NCI-H345 treated with DMSO at 0.1 percent for 48 hours (cell line): ENCODE data around the gene PCDH12.
A peak's percentile ranks its signal among the peaks of the same experiment; 100 is the strongest.
"Not testable (repeated sequence)": the region's sequence is repeated elsewhere in the genome, so short reads cannot be mapped to it uniquely, and the experiment has no call there.

ENCODE experiments used
- DNase-seq: peaks from one replicate; lab custom pipeline; 2025; ENCODE audit not compliant: unreplicated experiment; lab: John Stamatoyannopoulos, UW

PCDH12 gene

DNA sequence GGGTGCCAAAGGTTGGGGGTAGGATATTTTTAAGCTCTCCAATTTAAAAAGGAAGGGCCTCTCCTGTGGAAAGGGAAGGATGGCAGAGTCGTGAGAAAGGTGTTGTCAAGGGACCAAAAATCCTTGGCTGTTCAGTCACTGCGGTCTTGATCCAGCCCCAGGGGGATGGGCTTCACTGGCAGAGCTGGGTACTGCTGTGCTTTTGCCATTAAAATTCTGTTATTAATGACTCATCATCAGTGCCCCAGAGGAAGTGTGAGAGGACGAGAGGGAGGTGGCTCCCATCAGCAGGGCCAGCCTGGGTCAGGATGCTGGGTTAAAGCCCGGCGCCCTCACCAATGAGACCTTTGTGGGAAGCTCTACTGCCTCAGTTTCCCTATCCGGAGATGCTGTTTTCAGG lies 16.7 kb downstream of the PCDH12 start:
- DNase-seq: no peak

GRCh38 chr5:141940695-141941271 lies 17.2 kb downstream of the PCDH12 start:
- DNase-seq: no peak

- DNase-seq: peak; percentile 55
Measured at GRCh38 chr5:141935538-141935937, 22.5 kb downstream of the PCDH12 start.

DNA sequence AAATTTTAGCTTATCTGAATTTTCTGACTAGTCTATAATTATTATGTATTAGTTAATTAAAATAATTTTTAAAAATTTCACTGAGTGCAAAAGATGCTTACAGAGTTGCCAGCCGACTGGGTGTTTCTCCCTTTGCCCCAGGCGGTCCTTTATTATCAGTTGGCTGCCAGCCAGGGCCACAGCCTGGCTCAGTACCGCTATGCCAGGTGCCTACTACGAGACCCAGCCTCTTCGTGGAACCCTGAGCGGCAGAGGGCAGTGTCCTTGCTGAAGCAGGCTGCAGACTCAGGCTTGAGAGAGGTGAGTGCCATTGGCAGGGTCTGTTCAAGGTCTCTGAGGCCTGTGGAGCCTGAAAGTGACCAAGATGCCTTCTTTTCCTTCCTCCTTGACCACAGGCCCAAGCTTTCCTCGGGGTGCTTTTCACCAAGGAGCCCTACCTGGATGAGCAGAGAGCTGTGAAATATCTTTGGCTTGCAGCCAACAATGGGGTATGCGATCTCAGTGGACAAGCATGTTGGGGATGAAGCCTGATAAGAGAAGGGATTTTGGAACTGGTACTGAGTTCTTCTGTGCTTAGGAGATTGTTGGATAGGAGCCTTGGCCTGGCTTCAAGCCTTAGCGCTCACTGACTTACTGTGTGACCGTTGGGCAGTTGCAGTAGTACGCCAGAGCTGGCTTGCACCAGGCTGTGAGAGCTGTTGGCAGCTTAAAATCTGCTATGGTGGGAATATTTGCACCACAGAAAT lies 23.7 kb downstream of the PCDH12 start:
- DNase-seq: peak; percentile 94

DNA sequence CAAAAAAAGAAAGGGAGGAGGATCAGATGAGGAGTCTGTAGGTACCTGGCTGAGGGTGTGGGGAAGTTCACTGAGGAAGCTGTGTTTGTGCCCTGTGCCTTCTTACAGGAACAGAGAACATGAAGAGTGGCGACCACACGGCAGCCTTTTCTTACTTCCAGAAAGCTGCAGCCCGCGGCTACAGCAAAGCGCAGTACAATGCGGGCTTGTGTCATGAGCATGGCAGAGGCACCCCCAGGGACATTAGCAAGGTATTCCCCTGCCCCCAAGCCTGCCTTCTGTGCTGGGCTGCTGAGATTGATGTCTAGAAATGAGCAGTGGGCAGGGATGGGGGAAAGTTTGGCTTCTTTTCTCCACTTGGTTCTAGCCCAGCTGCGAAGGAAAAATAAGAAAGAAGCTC lies 24.9 kb downstream of the PCDH12 start:
- no peak for DNase-seq

DNA sequence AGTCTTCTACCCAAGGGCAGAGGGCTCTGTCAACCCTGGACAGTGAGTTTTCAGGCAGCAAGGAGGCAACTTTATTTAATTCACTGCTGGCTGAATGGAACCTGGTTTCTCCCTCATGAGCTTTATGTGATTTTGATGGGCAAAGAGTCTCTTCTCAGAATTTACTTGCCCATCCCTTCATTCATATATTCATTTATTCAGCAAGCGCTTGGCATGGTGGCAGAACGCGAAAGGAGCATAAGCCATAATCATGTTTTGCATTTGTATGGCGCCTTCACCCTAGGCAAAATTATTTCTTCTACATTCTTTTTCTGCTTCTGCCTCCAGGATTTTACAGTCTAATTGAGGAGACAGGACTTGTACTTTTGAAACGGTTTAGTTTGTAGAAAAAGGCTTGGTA lies 26.3 kb downstream of the PCDH12 start:
- DNase-seq: no peak

DNA sequence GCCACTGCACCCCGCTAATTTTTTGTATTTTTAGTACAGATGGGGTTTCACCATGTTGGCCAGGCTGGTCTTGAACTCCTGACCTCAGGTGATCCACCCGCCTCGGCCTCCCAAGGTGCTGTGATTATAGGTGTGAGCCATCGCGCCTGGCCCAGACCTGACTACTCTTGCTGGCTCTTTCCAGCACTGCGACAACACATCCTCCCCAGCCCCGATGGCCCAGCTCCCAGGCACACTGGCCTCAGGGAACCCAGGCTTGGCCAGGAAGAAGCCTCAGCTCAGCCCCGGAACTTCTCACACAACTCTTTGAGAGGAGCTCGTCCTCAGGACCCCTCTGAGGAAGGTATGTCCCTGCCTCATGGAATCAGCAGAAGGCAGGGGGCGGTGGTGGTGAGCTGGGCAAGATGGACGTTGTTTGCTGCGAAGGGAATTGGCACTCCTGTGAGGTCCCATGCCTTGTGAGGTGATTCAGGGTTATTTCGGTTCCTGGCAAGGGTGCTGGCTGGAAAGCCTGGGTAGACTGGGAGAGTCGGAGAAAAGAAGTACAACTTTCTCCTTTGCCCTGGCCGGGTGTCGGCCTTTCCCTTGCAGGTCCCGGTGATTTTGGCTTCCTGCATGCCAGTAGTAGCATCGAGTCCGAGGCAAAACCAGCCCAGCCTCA lies 28.5 kb downstream of the PCDH12 start:
- no peak for DNase-seq

DNA sequence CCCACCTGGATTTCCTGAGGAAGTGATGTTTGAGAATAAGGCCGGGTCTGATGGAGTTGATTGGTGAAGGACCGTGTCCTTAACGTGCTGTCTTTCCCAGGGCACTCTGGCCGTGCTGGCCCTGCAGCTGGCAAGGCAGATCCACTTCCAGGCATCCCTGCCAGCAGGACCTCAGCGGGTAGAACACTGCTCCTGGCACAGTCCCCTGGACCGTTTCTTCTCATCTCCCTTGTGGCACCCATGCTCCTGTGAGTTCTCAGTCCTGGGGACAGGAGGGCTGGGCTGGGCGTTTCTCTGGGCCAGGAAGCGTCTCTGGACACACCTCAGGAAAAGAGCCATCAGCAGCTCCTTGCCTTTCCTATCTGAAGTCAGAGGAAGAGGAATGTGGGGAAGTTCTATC lies 30.0 kb downstream of the PCDH12 start:
- no peak for DNase-seq

GRCh38 chr5:141926434-141926833 lies 31.6 kb downstream of the PCDH12 start:
- no peak for DNase-seq

- peak; percentile 36 for DNase-seq
Measured at GRCh38 chr5:141923448-141924313, 34.3 kb downstream of the PCDH12 start, which contains the start of gene DELE1. Gene DELE1 (plus strand): TSS chr5:141923871. CDS start chr5:141923942, 71 bp downstream.

DNA sequence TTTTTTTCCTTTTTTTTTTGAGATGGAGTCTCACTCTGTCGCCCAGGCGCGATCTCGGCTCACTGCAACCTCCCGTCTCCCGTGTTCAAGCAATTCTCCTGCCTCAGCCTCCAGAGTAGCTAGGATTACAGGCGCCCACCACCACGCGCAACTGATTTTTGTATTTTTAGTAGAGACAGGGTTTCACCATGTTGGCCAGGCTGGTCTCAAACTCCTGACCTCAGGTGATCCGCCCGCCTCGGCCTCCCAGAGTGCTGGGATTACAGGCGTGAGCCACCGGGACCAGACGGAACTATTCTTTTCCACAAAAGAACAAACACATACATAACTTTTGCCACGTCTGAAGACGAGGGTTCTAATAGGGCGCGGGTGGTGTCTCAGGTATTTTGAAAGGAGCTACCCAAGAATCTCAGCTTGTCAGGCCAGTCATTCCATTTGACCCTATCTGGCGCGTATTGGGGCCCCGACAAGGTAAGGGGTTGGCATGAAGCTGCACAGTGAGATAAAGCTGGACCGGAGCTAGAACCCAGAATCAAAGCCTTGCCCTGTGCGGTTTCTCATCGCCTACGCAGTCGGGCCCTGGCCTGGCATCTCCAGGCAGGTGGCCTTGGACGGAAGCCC lies 35.1 kb downstream of the PCDH12 start:
- DNase-seq: not testable (repeated sequence)

- no peak for DNase-seq
Measured at GRCh38 chr5:141920771-141921170, 37.2 kb downstream of the PCDH12 start.

DNA sequence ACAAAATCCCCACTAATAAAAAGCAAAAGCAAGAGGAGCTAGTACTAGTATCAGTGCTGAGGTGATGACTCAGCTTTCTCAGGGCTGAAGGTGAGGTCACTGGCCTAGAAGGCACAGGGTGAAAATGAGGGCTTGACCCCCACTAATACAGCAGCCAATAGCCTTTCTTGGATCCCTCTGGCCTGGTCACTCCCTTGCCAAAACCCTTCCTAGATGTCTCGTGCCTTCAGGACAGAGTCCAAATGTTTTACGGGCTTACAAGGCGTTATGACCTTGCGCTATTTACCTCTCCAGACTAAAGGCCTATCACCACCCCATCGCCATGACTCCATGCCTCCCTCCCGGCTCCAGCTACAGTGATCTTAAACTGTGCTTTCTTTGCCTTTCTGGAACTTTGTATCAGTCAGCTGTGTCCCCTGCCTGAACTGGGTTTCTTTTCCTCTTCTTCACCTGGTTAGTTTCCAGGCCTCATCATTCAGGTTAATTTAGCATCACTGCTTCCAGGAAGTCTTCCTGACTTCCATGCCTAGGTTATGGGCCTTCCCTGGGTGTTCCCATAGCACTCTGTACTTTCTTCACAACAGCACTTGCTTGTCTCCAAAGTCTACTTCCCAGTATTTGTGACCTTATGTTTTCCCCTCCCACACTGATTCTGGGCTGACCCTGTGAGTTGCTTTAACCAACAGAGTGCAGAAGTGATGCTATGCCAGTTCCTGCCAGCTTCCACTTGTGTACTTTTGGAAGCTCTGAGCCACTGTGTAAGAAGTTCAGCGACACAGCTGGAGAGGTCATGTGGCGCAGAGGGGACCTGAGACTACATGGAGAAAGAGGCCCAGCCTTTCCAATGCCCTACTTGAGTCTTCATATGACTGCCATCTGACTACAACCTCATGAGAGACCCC lies 38.5 kb downstream of the PCDH12 start:
- DNase-seq: no peak

GRCh38 chr5:141917760-141918159 lies 40.2 kb downstream of the PCDH12 start:
- DNase-seq: no peak

GRCh38 chr5:141916522-141916921 lies 41.5 kb downstream of the PCDH12 start:
- no peak for DNase-seq

GRCh38 chr5:141915881-141916336 lies 42.1 kb downstream of the PCDH12 start:
- no peak for DNase-seq

GRCh38 chr5:141914797-141915196 lies 43.2 kb downstream of the PCDH12 start:
- DNase-seq: no peak

GRCh38 chr5:141914199-141914743 lies 43.7 kb downstream of the PCDH12 start:
- no peak for DNase-seq

- DNase-seq: no peak
Measured at GRCh38 chr5:141913560-141914198, 44.3 kb downstream of the PCDH12 start.
